ENCODE data around the gene CFAP300.

Gene CFAP300

DNA sequence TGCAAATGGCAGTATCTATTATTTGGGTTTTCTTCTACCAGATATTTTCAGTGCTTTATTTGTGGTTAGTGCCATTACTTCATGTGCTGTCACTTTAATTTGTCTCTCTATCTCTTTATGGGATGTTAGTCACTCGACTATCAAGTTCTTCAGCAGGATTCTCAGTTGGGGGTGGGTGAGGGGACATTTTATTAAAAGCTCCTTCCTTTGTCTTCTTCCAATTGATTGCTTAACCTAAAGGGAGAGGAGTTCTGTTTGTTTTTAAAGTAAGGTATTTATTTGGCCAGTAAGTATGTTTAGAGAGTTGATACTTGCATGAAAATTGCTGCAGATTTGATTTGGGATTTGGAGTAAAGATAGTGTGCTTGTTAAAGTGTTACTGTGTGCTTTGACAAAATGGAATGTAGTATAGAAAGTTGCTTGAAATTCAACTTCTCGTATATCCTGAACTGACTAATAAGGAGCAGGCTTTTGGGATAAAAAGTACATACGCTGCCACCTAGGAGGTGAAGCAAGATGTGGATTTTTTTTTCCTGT is 73.3 kb downstream of the CFAP300 start:
- DNase-seq (ENCODE audit: low read depth in 1 of 2, low spot score in 1 of 2) = no peak

DNA sequence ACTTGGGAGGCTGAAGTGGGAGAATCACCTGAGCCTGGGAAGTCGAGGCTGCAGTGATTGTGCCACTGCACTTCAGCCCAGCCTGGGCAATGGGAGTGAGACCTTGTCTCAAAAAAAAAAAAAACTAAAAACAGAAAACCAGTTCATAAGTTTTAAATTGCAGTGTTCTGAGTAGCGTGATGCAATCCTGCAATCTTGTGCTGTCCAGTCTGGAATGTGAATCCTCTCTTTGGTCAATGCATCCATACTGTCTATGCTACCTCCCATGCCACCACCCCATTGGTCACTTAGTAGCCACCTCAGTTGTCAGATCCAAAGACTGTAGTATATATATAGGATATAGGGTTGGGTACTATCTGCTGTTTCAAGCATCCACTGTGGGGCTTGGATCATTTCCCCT is 74.1 kb downstream of the CFAP300 start:
- DNase-seq (ENCODE audit: low read depth in 1 of 2, low spot score in 1 of 2) = no peak
